NCI-H2171 (cell line): ENCODE data around the gene COL18A1.
"Not testable (repeated sequence)": the region's sequence is repeated elsewhere in the genome, so short reads cannot be mapped to it uniquely, and the experiment has no call there.

ENCODE experiments used
- DNase-seq: peaks from one replicate; lab custom pipeline; 2025; lab: John Stamatoyannopoulos, UW

The COL18A1 gene

DNA sequence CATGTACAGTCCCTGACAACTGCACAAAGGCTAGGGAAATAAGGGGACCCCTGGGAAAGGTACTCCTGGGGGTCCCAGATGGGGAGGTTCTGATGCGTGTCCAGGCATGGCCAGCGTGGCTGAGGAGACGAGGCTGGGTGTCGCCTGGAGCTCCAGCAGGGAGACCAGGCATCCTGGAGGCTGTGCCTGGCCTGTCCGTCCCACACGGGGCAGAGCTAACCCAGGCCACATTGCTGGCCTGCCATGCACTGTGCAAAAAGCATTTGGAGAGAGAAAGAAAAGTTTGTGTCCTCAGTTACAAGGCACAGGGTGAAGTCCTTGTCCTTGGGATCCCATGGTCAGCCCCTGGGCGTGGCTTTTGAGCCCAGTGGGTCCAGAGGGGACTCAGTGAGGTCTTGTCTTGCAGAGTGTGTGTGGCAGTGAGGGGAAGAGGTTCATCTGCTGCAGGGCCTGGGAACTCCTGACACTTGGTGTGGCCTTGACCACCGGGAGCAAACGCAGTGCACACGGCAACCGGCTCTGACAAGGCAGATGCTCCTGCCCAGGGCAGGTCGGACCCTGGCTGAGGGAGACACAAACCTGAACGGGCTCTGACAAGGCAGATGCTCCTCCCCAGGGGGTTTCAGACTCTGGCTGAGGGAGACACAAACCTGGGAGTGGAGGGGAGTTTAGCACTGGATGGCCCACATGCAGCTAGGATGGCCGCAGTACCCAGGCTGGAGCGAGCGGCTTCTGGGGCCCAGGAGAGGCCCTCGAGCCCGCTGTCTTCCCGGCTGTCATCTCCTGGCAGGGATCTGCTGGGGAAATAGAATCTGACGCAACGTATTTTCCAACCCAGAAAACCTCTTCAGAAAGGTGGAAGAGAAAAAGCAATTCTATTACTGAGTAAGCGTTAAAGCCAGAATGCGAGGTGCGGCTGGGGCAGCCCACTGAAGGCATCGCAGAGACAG is 37.3 kb upstream of the COL18A1 start:
- no peak for DNase-seq

DNA sequence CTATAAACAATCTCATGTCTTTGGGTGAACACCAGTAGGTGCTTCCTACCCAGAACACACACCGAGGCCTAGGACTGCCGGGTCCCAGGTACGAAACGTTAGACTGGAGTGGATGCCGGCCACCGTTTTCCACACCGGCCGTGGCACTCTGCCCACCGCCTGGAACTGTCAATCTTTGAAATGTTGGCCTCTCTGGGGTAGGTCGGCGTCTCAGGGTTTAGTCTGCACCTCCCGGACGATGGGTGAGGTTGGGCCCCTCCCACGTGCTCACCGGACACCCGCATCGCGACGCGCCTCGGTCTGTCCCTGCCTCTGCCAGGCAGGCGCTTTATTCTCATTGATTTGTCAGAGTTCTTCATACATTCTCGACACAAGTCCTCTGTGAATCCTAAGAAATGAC is 35.9 kb upstream of the COL18A1 start:
- DNase-seq, result not testable (repeated sequence)

DNA sequence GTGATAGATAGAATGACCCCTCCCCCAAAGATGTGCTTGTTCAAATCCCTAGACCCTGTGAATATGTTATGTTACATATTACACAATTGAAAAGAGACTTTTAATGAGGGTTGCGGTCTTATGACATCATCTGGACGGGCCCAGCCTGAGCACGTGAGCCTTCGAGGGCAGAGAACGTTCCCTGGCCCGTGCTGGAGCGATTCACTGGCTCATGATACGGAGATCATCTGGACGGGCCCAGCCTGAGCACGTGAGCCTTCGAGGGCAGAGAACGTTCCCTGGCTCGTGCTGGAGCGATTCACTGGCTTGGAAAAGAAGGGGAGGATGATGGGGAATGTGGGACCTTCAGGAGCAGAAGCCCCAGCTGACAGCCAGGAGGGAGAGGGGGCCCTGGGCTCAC is 34.4 kb upstream of the COL18A1 start:
- DNase-seq, result no peak

DNA sequence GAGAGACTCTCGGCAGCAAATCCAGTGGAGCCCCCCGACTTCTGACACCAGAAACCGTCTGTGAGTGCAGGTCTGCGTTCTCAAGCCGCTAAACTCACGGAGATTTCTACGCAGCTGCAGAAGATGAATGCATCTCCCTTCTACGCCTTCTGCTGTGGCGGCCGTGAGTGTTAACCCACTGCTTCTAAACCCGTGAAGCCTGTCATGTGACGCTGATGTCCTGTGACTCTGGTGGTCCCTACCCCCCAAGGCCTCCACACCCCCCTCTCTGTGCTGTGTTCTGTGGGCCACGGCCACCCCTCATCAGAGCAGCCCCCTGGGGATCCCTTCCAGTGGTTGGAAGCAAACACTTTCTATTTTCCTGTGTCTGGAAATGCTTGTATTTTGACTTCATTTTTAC is 33.9 kb upstream of the COL18A1 start:
- DNase-seq, result no peak

DNA sequence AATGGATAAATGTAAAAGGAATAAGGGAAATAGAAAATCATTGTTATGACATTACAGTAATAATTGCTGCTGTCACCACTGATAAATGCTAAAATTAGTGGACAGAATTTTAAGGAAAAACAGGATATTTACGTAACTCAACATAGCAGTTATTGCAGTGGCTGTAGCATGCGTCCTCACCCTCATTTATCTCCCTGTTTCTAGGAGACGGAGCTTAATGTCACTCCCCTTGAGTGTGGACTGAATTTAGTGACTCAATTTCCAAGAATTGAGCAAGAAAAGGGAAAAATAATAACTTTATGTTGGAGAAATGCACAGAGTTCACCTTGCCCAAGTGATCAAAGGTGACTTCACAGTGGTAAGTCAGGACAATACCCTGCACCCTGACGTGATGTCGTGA is 33.3 kb upstream of the COL18A1 start:
- DNase-seq, result no peak

DNA sequence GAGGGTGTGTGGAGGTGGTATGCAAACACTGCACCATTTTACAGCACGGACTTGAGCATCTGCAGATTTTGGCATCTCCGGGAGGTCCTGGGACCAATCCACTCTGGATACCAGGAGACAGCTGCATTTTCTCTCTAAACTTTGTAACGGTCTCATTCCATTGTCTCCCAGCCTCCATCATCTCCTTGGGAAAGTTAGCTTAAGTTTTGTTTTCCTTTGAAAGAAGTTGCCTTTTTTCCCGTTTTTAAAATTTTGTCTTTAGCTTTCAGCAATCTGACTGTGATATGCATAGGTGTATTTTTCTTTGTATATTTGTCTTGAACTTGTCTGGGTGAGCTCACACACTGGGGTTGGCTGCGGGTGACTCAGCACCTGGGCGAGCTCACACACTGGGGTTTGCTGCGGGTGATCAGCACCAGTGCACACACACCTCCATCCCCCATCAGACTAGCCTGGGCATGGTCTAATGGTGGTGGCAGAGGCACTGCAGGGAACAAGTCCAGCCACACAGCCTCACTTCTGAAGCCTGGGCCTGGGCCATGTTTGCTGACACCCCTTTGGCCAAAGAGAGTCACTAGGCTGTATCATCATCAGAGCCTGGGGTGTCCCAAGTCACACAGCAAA is 32.1 kb upstream of the COL18A1 start:
- no peak for DNase-seq

DNA sequence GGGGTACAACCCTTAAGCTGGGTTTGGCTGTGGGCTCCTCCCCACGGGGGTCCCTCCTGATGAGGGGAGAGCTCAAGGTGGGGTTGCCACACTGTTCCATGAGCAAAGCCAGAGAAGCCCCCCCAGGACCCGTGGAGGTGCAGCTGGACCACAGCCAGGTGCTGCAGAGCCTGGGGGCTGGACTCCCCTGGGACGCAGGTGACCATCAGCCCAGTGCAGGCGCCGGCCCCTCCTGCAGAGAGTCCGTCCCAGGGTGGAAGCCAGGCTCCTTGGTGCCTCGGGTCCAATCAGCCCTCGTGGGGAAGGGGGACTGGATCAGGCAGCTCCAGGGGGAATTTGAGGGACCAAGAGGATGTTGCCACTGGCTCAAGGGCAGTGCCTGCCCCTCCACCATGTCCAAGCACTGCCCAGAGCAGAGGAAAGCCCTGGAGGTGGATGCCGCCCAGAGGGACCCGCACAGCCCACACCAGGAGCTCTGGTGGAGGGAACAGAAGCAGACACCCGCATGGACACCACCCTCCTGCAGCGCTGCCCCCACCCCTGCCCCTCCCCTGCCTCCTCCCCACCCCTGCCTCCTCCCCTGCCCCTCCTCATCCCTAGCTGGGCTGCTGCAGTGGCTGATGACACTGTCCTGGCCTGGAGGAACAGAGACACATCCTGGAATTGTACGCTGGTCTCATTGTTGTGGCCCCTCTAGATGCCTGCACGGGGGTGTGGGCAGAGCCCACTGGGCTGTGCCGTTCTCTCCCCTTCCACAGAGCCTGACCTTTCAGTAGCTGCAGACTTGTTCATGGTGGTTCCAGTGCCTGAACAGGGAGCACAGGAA is 30.8 kb upstream of the COL18A1 start:
- DNase-seq, result no peak

DNA sequence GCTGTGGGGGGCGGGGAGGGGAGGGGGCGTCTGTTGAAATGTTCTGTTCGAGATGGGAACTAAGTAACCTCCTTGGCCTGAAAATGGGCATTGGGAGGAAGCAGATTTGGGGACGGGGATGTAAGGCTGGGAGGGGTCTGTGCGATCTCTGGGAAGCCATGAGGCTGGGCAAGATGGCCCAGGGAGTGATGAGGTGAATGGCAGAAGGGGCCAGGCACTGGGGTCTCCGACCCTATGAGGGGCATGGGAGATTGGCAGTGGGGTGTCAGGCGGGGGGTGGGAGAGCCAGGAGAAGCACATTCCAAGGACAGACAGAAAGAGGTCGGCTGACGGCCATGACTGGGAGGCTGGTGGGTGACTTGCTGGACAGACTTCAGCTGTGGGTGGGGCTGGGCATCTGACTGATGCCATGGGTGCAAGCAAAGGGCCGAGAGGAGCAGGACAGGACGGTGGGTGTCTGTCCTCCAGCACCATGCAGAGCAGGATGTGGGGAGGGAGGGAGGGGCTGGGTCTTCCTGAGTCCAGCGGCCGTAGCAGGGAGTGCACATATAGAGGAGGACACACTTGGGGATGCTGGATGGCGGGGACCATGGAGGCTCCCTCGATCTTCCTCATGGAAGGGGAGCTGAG is 30.0 kb upstream of the COL18A1 start:
- DNase-seq, result no peak

DNA sequence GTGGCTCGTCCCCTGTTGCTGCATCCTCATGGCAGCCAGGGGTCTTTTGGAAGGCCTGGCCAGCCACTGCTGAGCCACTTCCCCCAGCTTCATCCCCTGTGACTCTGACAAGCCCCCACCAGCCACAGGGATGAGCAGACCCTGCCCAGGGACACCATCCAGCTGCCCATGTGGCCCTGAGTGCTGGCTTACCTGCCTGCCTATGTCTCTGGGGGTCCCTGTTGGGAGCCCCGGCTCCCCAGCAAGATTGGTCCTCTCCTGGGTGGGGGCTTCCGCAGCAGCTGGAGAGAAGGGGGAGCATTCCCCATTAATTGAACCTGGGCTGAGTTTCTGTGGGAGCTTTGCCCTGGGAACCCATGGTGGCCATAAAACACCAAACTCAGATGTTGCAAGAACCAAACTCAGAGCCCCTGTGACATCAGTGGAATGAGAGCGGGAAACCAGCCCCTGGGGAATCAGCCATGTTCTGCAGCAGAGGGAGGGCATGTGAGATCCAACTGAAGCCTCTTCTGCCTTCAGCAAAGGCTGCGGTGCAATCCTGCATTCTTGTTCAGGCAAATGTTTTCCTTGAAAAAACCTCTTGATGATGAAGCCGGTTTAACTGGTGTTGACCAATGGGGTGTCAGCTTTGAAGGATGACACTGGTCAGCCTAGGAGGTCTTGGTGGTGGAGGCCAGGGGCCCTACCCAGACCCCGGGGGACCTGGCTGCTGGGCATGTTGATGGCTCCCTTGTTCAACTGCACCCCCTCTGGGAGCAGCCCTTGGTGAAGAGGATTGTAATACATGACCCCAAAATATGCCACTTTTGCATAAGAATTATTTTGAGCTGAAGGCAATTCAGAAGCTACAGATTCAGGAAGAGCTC is 28.3 kb upstream of the COL18A1 start:
- no peak for DNase-seq

DNA sequence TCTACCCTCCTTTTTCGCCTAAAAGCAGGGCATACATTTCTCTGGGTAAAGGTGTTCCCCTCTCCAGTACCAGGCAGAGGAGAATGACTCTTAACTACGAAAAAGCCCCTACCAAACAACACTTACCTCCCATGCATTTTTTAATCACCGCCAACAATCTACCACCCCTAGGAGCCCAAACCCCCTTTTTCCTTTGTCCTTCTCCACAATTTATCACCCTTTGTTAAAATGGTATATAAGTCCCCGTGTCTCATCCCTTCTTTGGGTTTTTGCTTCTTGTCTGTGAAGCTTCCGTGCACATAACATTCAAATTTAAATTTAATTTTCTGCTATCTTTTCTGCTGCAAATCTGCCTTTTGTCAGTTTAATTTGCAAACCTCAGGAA is 27.6 kb upstream of the COL18A1 start:
- DNase-seq, result no peak

DNA sequence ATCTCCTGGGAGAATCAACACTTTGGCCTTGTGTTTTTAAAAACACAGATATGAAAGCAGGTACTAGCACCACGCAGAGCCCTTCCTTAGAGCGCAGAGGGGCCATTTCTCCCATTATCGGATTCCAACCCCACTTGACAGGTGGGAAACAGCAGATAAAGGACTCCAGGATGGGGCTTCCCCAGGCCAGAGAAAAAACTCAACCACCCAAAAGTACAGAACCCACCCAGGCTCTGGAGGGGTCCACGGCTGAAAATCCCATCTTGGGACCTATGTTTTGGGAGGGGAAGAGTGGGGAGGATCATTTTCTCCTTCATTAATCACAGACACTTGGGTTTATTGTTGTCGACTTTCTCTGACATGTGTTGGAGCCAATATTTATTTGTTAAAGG is 27.1 kb upstream of the COL18A1 start:
- no peak for DNase-seq

DNA sequence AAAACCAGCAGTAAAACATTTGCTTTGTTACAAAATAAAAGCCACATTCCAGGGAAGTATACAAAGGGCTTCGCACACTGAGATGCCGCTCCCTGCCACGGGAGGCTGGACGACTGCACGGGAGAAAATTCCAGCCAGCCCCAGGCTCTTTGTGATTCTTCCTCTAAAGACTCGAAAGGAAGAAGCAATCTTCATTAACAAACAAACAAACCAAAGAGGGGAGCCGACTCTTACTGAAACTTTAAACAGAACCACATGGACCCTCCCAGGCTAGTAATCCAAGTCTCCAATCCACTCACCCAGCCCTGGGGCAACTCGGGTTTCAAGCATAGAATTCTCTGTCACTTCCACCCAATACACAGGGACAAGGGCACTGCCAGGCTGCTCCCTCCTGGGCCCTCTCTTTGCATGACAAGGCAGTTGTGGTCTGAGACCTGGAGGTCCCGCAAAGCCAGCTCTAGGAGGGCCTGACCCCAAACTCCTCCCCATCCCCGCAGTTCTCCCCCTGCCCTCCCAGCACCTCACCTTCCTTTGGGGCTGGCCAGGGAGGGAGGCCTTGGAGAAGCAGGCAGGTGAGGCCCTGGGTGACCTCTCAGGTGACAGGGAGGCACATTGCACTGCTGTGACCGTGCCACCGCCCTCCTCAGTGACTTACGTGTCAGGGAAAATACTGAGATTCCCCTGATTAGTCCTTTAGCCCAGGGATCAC is 26.6 kb upstream of the COL18A1 start:
- no peak for DNase-seq

DNA sequence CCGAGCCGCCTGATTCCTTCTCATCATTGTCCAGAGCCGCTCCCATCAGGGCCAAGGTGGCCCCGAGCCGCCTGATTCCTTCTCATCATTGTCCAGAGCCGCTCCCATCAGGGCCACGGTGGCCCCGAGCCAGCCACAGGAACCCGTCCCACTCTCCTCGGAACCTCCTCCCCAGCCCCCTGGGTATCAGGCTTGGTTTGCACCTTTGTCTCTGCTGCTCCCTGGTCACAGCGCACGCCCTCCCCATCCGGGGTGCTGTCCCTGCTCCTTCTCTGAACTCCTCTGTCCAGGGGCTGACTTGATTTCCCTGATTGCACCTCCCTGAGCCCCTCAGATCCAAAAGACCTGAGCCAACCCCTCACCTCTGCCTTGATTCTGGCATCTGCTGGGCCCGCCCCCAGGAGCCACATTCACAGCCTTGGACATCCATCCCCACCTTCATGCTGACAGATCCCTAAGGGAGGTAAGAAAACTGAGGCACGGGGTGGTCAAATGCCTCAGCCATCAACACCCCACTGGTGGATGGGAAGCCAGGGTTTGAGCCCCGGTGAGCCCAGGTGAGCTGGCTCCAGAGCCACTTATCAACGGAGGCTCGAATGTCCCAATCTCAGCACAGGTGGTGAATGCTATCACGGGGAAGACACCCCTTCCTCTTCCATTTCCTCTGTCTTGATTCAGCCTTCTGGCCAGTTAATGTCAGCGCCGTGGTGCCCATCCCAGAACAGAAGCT is 25.6 kb upstream of the COL18A1 start:
- no peak for DNase-seq

DNA sequence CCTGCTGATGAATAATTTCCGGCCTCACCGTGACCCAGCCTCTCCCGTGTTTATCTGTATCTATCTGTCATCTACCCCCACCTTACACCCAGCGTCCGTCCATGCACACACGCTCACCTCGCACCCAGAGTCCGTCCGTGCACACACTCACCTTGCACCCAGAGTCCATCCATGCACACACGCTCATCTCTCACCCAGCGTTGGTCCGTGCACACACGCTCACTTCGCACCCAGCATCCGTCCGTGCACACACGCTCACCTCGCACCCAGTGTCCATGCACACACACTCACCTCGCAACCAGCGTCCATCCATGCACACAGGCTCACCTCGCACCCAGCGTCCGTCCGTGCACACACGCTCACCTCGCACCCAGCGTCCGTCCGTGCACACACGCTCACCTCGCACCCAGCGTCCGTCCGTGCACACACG is 25.0 kb upstream of the COL18A1 start:
- DNase-seq, result no peak

DNA sequence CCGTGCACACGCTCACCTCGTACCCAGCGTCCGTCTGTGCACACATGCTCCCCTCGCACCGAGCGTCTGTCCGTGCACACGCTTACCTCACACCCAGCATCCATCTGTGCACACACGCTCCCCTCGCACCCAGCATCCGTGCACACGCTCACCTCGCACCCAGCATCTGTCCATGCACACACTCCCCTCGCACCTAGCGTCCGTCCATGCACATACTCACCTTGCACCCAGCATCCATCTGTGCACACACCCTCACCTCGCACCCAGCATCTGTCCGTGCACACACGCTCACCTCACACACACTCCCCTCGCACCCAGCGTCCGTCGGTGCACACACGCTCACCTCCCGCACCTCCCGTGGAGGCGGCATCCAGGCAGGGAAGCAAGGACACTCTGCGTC is 24.4 kb upstream of the COL18A1 start:
- no peak for DNase-seq

DNA sequence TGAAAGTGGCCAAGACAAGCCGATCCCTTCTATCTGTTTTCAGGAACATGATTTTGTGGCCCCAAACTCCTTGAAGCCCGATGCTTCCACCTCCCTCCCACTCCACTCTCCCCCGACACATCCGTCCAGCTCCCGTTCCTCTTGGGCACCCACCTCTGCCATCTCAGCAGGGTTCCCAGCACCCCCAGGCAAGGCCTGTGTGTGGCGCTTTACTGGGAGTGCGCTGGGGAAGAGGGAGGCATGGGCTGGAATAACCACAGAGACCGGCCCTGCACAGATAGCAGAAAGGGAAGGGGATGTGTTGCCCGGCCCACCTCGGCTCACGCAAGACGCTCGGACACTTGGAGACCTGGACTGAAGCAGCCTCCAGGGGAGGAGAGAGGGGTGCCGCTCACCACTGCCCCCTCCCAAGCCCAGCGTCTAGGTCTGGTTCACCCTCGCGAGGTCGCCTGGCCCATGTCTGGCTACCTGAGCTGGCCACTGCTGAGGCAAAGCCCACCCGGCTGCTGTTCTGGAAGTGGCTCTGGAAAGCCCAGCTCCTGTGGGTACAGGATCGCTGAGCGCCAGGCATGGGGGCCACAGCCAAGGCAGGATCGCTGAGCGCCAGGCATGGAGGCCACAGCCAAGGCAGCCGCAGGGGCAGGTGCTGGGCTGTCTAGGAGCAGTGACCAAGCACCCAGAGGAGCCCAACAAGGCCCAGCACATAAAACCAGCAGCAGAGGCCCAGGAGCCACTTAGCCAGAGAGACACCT is 23.8 kb upstream of the COL18A1 start:
- DNase-seq, result no peak

DNA sequence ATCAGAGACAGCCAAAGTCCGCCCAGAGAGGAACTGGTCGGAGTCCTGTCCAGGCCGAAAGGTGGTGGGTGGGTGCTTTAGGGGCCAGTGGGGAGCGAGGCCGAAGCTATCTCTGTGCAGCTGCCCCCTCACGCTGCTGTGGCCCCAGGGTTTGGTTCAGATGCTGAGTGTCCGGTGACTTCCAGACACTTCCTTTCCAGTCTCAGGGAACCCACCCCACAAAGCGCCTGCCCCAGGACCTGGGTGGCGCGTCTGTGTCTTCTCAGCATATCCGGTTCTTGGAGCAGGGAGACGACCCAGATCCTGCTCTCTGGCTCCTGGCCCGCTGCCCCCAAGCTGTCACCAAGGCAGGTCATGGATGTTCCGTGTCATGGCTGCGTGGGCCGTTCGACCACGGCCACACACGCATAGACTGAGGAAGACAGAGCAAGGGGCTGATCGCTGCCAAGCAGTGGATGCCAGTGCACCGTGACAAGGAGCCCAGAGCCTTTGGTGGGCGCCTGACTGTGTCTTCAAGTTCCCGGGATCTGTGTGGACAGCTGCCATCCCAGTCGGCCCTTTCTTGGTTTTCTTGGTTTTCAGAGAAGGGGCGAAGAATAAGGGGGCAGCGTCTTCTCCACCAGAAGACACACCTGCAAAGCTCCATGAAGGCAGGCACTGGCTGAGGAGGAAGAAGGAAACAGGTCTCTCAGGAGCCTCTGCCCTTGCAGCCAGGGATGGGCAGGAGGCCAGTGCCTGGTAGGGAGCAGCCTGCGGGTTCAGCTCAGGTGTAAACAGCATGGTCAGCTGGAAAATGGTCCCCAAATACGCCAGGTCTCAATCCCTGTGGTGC is 22.9 kb upstream of the COL18A1 start:
- no peak for DNase-seq

DNA sequence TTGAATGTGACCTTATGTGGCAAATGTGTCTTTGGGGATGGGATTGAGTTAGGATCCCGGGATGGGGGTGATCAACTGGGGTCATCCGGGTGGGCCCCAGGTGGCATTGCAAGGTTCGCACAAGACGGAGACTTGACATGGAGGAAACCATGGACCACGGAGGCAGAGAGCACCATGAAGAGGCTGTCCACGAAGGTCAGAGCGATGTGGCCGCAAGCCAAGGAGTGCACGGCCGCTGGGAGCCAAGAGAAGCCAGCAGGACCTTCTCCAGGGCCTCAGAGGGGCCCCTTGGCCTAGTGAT is 22.3 kb upstream of the COL18A1 start:
- no peak for DNase-seq
